HUES48 (cell line): ENCODE results near the gene GNGT2.

Experiments
- H3K27ac ChIP-seq: one replicate; pipeline ENCODE4 v1.7.0; 2013; ENCODE audit warnings: low read depth, low read length, inconsistent platforms
- H3K27me3 ChIP-seq: 2 replicates; pipeline ENCODE4 v1.6.1; 2013; ENCODE audit warnings: mild to moderate bottlenecking, low read length; ENCODE audit not compliant: control insufficient read depth, insufficient read depth
- H3K36me3 ChIP-seq: 2 replicates; pipeline ENCODE4 v1.6.1; 2013; ENCODE audit warnings: low read length; ENCODE audit not compliant: control insufficient read depth, insufficient read depth
- H3K4me1 ChIP-seq: 2 replicates; pipeline ENCODE4 v1.6.1; 2013; ENCODE audit warnings: mild to moderate bottlenecking, low read length; ENCODE audit not compliant: control insufficient read depth, insufficient read depth
- H3K4me3 ChIP-seq: 2 replicates; pipeline ENCODE4 v1.5.1; 2013; ENCODE audit warnings: mild to moderate bottlenecking, low read depth, low read length
- H3K9ac ChIP-seq: 2 replicates; pipeline ENCODE4 v1.6.1; 2013; ENCODE audit warnings: mild to moderate bottlenecking, low read depth, low read length, moderate library complexity
- H3K9me3 ChIP-seq: 2 replicates; pipeline ENCODE4 v1.6.1; 2013; ENCODE audit warnings: low read length; ENCODE audit not compliant: control insufficient read depth, insufficient read depth

Gene GNGT2

DNA sequence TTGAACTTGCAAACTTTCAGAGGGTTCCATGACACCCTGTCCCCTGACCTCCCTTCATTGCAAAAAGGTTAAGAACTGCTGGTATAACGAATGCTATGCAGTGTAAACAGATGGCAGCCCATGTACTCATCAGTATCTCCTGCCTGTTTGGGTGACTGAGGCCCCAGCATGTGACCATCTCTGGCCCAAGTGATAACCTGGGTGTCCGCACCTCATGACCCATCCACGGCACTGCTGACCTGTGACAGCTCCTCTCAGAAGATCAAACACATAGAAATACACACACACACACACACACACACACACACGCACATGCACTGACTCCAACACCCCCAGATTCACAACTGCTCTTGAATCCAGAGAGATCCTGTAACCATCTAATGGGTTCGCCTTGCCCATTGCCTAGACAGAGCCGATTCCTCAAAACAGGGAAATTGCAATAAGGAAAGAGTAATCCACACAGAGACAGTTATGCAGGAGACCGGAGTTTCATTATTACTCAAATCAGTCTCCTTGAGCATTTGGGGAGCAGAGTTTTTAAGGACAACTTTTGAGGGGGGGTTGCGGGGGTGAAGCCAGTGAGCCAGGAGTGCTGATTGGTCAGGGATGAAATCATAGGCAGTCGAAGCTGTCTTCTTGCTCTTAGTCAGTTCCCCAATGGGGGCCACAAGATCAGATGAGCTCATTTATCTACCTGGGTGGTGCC, 31.5 kb upstream of the GNGT2 start:
- H3K4me3 ChIP-seq: no peak overlapping the region
- no peaks in the 10 kb centered on the region for H3K9me3 ChIP-seq
- H3K27ac ChIP-seq: no peak overlapping the region
- H3K36me3 ChIP-seq: no peaks in the 10 kb centered on the region
- H3K4me1 ChIP-seq: 0 out of 2 replicates have a peak, but pooled peaks cover 5% of the 10 kb centered on the region
- no peaks in the 10 kb centered on the region for H3K27me3 ChIP-seq
- H3K9ac ChIP-seq: no peak overlapping the region

DNA sequence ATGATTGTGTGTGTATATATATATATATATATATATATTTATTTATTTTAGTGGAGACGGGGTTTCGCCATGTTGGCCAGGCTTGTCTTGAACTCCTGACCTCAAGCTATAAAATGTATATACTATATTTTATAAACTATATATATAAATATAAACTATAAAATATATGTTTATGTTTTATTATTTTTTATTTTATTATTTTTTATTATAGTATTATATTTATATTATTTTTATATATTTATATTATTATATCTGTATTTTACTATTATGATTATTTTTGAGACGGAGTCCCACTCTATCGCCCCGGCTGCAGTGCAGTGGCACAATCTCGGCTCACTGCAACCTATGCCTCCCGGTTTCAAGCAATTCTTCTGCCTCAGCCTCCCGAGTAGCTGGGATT, 30.7 kb upstream of the GNGT2 start:
- Histone ChIP-seq H3K9ac (no peak overlapping the region), H3K27me3 (no peaks in the 10 kb centered on the region), H3K4me3 (no peak overlapping the region), H3K36me3 (no peaks in the 10 kb centered on the region), H3K9me3 (no peaks in the 10 kb centered on the region), H3K27ac (no peak overlapping the region), H3K4me1 (0 out of 2 replicates have a peak, but pooled peaks cover 5% of the 10 kb centered on the region)

DNA sequence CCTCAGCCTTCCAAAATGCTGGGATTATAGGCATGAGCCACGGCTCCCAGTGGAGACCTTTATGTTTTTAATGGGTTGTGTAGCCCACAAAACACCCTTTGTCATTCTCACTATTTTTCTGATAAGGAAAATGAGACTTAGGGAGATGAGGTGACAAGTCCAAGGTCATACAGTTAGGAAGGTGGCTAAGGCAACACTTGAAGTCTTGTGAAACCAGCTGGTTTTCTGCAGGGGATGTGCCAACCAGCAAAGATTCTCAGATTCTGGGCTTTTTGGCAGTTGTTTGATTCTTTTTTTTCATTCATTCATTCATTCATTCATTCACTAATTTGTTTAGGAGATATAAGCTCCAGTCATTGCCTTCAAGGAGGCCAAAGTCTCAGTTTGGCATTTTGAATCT, 30.2 kb upstream of the GNGT2 start:
- Histone ChIP-seq H3K4me3 (no peak overlapping the region), H3K9me3 (no peaks in the 10 kb centered on the region), H3K27ac (no peak overlapping the region), H3K4me1 (0 out of 2 replicates have a peak, but pooled peaks cover 5% of the 10 kb centered on the region), H3K36me3 (no peaks in the 10 kb centered on the region), H3K27me3 (no peaks in the 10 kb centered on the region), H3K9ac (no peak overlapping the region)

DNA sequence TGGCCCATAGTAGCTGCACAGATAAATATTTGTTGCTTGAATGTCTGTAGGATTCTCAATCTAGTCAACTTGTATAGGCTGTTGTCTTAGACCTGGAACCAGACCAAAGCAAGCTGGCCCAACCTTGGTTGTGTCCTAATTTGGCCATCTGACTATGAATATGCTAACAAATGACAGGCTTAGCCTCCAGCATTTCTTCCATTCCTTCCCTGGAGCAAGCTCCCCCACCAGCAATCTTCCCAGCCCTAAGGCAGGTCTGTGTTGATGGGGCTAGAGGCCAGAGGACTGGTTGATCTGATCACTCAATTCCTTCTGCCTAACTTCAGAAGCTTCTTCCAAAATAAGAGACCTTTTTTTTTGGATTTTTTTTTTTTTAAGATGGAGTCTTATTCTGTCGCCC, 29.6 kb upstream of the GNGT2 start:
- no peaks in the 10 kb centered on the region for H3K27me3 ChIP-seq
- H3K4me3 ChIP-seq: no peak overlapping the region
- 0 out of 2 replicates have a peak, but pooled peaks cover 5% of the 10 kb centered on the region for H3K4me1 ChIP-seq
- no peak overlapping the region for H3K27ac ChIP-seq
- H3K9ac ChIP-seq: no peak overlapping the region
- no peaks in the 10 kb centered on the region for H3K9me3 ChIP-seq
- H3K36me3 ChIP-seq: no peaks in the 10 kb centered on the region

DNA sequence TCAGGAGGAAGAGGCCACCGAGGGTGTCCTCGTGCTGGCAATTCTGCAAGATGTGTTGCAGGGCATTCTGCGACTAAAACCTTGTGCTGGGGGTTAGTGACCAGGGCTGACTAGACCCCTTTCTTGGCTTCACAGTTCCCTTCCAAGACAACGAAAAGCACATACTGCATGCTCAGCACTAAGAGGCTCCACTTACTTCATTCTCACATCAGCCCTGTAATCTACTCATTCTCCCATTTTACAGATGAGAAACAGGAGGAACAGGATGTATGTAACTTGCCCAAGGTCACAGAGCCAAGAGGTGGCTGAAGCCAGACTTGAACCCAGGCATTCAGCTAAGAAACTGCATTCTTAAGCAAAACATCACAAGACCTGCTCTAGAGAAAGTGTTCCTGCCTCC, 25.5 kb upstream of the GNGT2 start:
- Histone ChIP-seq H3K36me3 (no peaks in the 10 kb centered on the region), H3K4me1 (0 out of 2 replicates have a peak, but pooled peaks cover 12% of the 10 kb centered on the region), H3K27me3 (peaks cover 11% of the 10 kb centered on the region), H3K9me3 (no peaks in the 10 kb centered on the region), H3K4me3 (no peak overlapping the region), H3K9ac (no peak overlapping the region), H3K27ac (no peak overlapping the region)

DNA sequence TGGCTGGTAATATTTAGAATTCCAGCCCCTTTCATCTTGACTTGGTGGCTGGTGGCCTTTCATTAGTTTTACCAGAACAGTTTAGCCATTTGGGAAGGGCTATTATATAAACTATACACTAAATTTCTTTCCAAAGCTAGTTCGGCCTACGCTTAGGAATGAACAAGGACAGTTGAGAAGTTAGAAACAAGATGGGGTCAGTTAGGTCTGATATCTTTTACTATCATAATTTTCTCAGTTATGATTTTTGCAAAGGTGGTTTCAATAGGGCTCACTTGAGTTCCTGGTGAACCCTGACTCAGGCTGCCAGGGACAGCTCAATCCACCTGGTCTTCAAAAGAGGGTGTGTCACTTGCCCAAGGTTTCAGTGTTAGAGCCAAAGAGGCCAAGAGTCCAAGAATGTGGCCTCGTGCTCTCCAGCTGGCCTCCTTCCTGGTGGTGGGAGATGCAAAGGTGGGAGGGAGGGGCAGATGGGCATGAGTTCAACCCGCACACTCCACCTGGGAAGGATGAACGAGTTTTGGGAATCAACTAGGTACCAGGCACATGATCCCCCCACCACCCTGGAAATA, 24.2 kb upstream of the GNGT2 start:
- Histone ChIP-seq H3K36me3 (no peaks in the 10 kb centered on the region), H3K27me3 (peaks cover 22% of the 10 kb centered on the region), H3K9me3 (no peaks in the 10 kb centered on the region)

DNA sequence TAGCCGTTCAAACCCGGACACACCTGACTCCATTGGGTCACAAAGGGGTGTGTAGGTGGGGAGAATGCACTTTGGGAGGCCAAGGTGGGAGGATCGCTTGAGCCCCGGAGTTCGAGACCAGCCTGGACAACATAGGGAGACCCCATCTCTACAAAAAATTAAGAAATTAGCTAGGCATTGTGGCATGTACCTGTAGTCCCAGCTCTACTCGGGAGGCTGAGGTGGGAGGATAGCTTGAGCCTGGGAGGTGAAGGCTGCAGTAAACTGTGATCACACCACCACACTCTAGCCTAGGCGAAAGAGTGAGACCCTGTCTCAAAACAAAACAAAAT, 21.2 kb upstream of the GNGT2 start:
- peak overlapping the region; percentile 96; the same call in 1 of the 2 replicates for H3K4me3 ChIP-seq

More for the DNA sequence above, 24.2 kb upstream of the GNGT2 start:
- H3K27ac ChIP-seq: no peak overlapping the region
- no peak overlapping the region for H3K4me3 ChIP-seq
- 0 out of 2 replicates have a peak, but pooled peaks cover 12% of the 10 kb centered on the region for H3K4me1 ChIP-seq
- H3K9ac ChIP-seq: no peak overlapping the region

DNA sequence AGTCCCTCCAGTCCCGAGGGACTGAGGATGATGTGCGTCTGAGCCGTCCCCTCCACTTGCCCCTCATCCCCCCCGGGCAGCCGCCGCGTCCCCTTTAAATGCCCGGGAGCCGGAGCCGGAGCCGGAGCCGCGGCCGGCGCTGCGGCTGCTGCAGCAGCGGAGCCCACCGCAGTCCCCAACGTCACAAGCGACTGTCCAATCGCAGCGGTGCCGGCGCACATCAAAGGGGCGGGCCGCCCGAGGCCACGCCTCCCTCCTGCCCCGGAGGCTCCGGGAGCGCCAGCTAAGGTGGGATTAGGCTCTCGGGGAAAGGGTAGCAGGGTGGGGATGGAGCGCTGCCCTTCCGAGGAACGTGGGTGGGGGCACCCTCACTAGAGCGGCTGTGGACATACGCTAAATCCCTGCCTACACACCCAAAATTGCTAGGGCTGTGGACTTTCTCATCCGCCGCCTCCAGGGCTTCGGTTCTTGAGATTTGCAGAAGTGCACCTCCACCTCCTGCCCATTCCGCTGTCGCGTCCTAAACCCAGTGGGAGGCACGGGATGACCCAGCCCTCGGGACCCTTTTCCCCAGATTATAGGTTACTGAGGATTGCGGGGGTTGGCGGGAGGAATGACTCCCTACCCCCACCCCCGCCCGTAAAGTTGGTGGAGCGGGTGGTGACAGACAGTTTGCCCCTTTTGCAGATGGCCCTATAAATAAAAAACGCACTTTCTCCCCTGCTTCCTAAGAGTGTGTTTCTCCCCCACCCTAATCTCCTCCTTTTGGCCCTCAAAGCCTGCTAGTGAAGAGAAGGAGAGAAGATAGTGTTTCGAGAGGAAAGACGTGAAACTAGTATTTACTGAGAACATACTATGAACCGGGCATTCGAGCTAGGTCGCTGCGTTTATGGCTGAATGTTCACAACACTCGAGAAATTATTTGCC, 20.5 kb upstream of the GNGT2 start, which contains the start of gene PHOSPHO1:
TSS of gene PHOSPHO1 (minus strand) at position 152 of the 927 bp plus-strand sequence. CDS start 4,096 bp downstream, outside the sequence.
- H3K27me3 ChIP-seq: peaks cover 50% of the 10 kb centered on the region
- H3K4me3 ChIP-seq: peak within 1 kb of the TSS; percentile 96
- H3K4me1 ChIP-seq: 0 out of 2 replicates have a peak, but pooled peaks cover 7% of the 10 kb centered on the region
- H3K9ac ChIP-seq: no peak within 1 kb of the TSS
- no peak within 1 kb of the TSS for H3K27ac ChIP-seq
- H3K36me3 ChIP-seq: no peaks in the 10 kb centered on the region
- H3K9me3 ChIP-seq: no peaks in the 10 kb centered on the region

More for the DNA sequence above, 21.2 kb upstream of the GNGT2 start:
- H3K27me3 ChIP-seq: peaks cover 44% of the 10 kb centered on the region
- no peak overlapping the region for H3K27ac ChIP-seq
- H3K9ac ChIP-seq: no peak overlapping the region
- no peaks in the 10 kb centered on the region for H3K9me3 ChIP-seq
- 0 out of 2 replicates have a peak, but pooled peaks cover 7% of the 10 kb centered on the region for H3K4me1 ChIP-seq
- H3K36me3 ChIP-seq: no peaks in the 10 kb centered on the region

DNA sequence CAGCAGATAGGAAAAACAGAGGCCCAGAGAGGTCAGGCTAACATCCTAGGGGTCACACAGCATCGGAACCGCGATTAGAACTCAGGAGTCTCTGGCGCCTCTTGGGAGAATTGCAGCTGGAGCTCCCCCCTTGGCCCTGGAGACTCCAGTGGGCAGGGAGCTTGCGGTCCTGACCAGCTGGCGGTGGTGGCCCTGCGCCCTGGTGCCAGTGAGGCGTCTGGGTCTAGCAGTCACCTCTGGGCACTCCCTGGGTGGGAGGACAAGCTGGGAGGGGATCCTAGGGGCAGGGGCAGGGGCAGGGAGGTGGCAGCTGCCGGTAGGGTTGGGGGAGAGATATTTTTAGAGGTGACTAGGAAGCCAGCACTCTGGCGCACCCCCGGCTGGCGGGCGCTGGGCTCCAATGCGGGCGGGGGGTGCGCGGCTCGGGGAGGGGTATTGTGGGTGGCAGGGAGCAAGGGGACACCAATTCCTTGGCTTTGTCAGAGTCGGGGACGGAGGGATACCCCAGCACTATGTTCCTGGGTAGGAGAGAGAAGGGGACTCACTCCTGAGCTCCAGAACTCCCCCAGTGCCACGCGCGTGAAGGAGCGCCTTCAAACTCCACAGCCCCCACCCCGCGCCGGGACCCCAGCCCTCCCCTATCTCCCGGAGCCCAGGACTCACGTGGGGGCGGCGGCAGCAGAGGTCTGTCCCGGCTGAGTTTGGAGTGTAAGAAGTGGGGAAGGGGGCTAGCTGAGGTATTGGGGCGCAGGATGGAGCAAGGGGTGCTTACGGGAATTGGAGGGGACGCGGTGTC, 19.6 kb upstream of the GNGT2 start:
- Histone ChIP-seq H3K27ac (no peak overlapping the region), H3K9me3 (no peaks in the 10 kb centered on the region), H3K36me3 (no peaks in the 10 kb centered on the region), H3K4me1 (0 out of 2 replicates have a peak, but pooled peaks cover 7% of the 10 kb centered on the region), H3K27me3 (peaks cover 59% of the 10 kb centered on the region), H3K4me3 (peak overlapping the region; percentile 96), H3K9ac (no peak overlapping the region)

DNA sequence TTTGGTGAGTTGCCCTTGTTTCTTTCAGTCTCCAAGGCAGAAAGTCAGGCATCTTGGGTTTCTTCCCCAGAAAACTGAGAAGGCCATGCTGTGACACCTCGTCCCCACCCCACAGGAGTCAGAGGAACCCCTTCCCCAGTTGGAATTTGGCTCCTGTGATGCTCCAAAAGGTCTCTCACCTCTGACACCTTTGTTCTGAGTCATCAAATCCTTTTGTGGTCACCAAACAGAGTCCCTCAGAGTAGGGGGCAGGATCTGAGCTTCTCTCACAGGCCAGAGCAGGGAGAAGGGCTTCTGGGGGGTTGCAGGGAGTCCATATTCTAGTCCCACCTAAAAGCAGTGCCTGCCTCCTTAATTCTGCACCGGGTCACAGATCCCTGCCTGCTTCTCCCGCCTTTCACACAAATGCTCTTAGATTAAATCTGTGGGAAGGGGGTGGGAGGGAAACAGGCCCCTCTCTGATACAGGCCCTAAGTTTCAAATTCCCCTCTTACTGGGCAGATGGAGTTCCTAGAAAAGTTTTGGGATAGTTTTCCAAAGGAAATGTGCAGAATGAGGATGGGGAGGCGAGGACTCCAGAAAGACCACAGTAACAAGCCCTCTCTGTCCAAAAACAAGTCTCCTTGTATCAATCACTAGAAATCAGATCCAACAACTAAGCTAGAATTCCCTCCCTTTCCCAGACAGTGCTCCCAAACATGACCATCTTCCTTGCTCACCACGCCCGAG, 18.9 kb upstream of the GNGT2 start:
- H3K4me3 ChIP-seq: peak overlapping the region; percentile 96; the same call in 1 of the 2 replicates
- H3K9me3 ChIP-seq: no peaks in the 10 kb centered on the region
- H3K27ac ChIP-seq: no peak overlapping the region
- 0 out of 2 replicates have a peak, but pooled peaks cover 6% of the 10 kb centered on the region for H3K4me1 ChIP-seq
- peaks cover 66% of the 10 kb centered on the region for H3K27me3 ChIP-seq
- H3K9ac ChIP-seq: no peak overlapping the region
- H3K36me3 ChIP-seq: no peaks in the 10 kb centered on the region
